Common myeloid progenitor, CD34-positive (primary cell): ENCODE measurements around the gene CCNB1. TPM values are rescaled to one million over a fixed set of nuclear protein-coding genes. Genes with fewer than 3 reads are reported as not detected.
A peak's percentile ranks its signal among the peaks of the same experiment; 100 is the strongest.
"Not testable (repeated sequence)": the region's sequence is repeated elsewhere in the genome, so short reads cannot be mapped to it uniquely, and the experiment has no call there.

Experiments
- CTCF ChIA-PET: fragments of 350-600 bp; sonication (Branson Sonifier 250); formaldehyde crosslinking; loops from one replicate; lab custom pipeline; 2021; ENCODE audit warnings: antibody characterized with exemption; lab: Charles Lee
- POLR2A ChIA-PET: fragments of 350-600 bp; sonication (Branson Sonifier 250); formaldehyde crosslinking; loops from one replicate; lab custom pipeline; 2021; ENCODE audit warnings: antibody characterized with exemption; lab: Charles Lee
- DNase-seq, 3 donors: peaks; one replicate each; pipeline versions ENCODE4 v3.0.0 to v3.0.0-alpha.2; 2013
- H3K27ac ChIP-seq, 2 experiments: 1 replicate in 1 of 2; 2 replicates in 1 of 2; pipeline ENCODE4 v1.7.0; 2013; ENCODE audit warnings: inconsistent platforms in 2 of 2, low read length in 2 of 2, mild to moderate bottlenecking in 2 of 2, low read depth in 1 of 2, moderate library complexity in 1 of 2; ENCODE audit not compliant: severe bottlenecking in 2 of 2, insufficient read depth in 1 of 2, poor library complexity in 1 of 2
- H3K27me3 ChIP-seq, 5 experiments: replicated peaks in 2 of 5; 1 replicate in 3 of 5; 2 replicates in 2 of 5; pipeline versions ENCODE4 v1.6.1 to v1.7.0; 2013; ENCODE audit warnings: low read length in 4 of 5, mild to moderate bottlenecking in 2 of 5, moderate library complexity in 2 of 5, inconsistent platforms in 1 of 5; ENCODE audit not compliant: insufficient read depth in 5 of 5, control insufficient read depth in 4 of 5
- H3K36me3 ChIP-seq, 4 experiments: 1 replicate in 2 of 4; 2 replicates in 2 of 4; pipeline versions ENCODE4 v1.6.1 to v1.7.0; 2013; ENCODE audit warnings: low read length in 3 of 4, control low read depth in 1 of 4, mild to moderate bottlenecking in 1 of 4; ENCODE audit not compliant: control insufficient read depth in 4 of 4, insufficient read depth in 4 of 4
- H3K4me1 ChIP-seq, 4 experiments: 1 replicate in 3 of 4; 2 replicates in 1 of 4; pipeline versions ENCODE4 v1.6.1 to v1.7.1; 2013; ENCODE audit warnings: low read length in 3 of 4, mild to moderate bottlenecking in 3 of 4, control low read depth in 1 of 4, inconsistent platforms in 1 of 4, moderate library complexity in 1 of 4; ENCODE audit not compliant: control insufficient read depth in 4 of 4, insufficient read depth in 4 of 4; ENCODE audit errors: control extremely low read depth in 1 of 4
- H3K4me3 ChIP-seq, 7 experiments: 1 replicate in 4 of 7; 2 replicates in 3 of 7; pipeline versions ENCODE4 v1.5.1 to v1.7.0; 2013; ENCODE audit warnings: mild to moderate bottlenecking in 7 of 7, low read length in 6 of 7, moderate library complexity in 6 of 7, inconsistent platforms in 2 of 7, low read depth in 2 of 7, control low read depth in 1 of 7; ENCODE audit not compliant: insufficient read depth in 4 of 7, control insufficient read depth in 1 of 7; ENCODE audit errors: extremely low read depth in 1 of 7
- H3K9me3 ChIP-seq, 5 experiments: 1 replicate in 4 of 5; 2 replicates in 1 of 5; pipeline versions ENCODE4 v1.6.1 to v1.7.1; 2013; ENCODE audit warnings: low read length in 4 of 5, mild to moderate bottlenecking in 2 of 5, inconsistent platforms in 1 of 5, low read depth in 1 of 5, moderate library complexity in 1 of 5; ENCODE audit not compliant: control insufficient read depth in 4 of 5, insufficient read depth in 2 of 5; ENCODE audit errors: control extremely low read depth in 1 of 5
- WGBS: methylation state at CpG from one replicate; pipeline ENCODE4 v1.1.5; 2013; ENCODE audit not compliant: insufficient coverage; 5-methylcytosine and 5-hydroxymethylcytosine counted together
- polyA plus RNA-seq: library from polyadenylated mRNA; unstranded; fragments of 120-200 nt; gene quantifications from one replicate; pipeline ENCODE4 v1.2.1, GENCODE V29; 2013

Gene CCNB1
- 13.1 TPM for polyA plus RNA-seq

- H3K4me1 ChIP-seq = peaks cover 9 to 20% (median 13%) of the 10 kb centered on the region in 4 experiments
- H3K27me3 ChIP-seq = no peaks in the 10 kb centered on the region
- H3K36me3 ChIP-seq = peaks cover 2 to 17% (median 11%) of the 10 kb centered on the region in 4 experiments
- peak within 1 kb of the TSS; percentile 71 to 97 (median 86) for H3K4me3 ChIP-seq
- peak; percentile 96 to 98 (median 98) for DNase-seq
- 3% methylated on average over 40 of the region's 50 CpGs for WGBS
- ChIA-PET CTCF (interaction anchor here (0.9 to 1.3 kb wide), 4 partner anchors 13 to 124 kb away, joined by 3 to 5 read pairs (median 4); no protein-coding TSS in a partner anchor), POLR2A (no interaction called here)
- H3K27ac ChIP-seq = peak within 1 kb of the TSS; percentile 66 to 88
- H3K9me3 ChIP-seq = no peaks in the 10 kb centered on the region
Measured at GRCh38 chr5:69166686-69167492, at the start of gene CCNB1. CCNB1 (plus strand) TSS chr5:69167150; CDS start chr5:69167263, 113 bp downstream.

- CTCF ChIA-PET = no interaction called here
- Histone ChIP-seq H3K4me1 (no peaks in the 10 kb centered on the region), H3K27me3 (no peaks in the 10 kb centered on the region), H3K27ac (no peak overlapping the region), H3K4me3 (no peak overlapping the region), H3K9me3 (no peaks in the 10 kb centered on the region), H3K36me3 (peaks cover 5 to 24% (median 15%) of the 10 kb centered on the region in 4 experiments)
- no peak for DNase-seq
- POLR2A ChIA-PET = no interaction called here
Measured at GRCh38 chr5:69129413-69129812, 37.5 kb upstream of the CCNB1 start.

- no peaks in the 10 kb centered on the region for H3K4me1 ChIP-seq
- H3K36me3 ChIP-seq = peaks cover 5 to 18% (median 12%) of the 10 kb centered on the region in 4 experiments
- no peak for DNase-seq
- H3K27ac ChIP-seq = no peak overlapping the region
- ChIA-PET CTCF (no interaction called here), POLR2A (no interaction called here)
- WGBS = no CpG with 5 or more reads among the region's 2 CpGs
- no peaks in the 10 kb centered on the region for H3K9me3 ChIP-seq
- no peak overlapping the region for H3K4me3 ChIP-seq
- no peaks in the 10 kb centered on the region for H3K27me3 ChIP-seq
Measured at GRCh38 chr5:69130241-69130640, 36.7 kb upstream of the CCNB1 start.

- no peak for DNase-seq
- H3K4me1 ChIP-seq = no peaks in the 10 kb centered on the region
- no peaks in the 10 kb centered on the region for H3K27me3 ChIP-seq
- H3K27ac ChIP-seq = no peak overlapping the region
- ChIA-PET POLR2A (no interaction called here), CTCF (no interaction called here)
- H3K36me3 ChIP-seq = peaks cover 5 to 18% (median 11%) of the 10 kb centered on the region in 4 experiments
- no peak overlapping the region for H3K4me3 ChIP-seq
- H3K9me3 ChIP-seq = no peaks in the 10 kb centered on the region
Measured at GRCh38 chr5:69131304-69131703, 35.6 kb upstream of the CCNB1 start.

- CTCF ChIA-PET = interaction anchor here (1.0 kb wide), 1 partner anchor 13 kb away, joined by 4 read pairs; no protein-coding TSS in a partner anchor
- POLR2A ChIA-PET = no interaction called here
- no peaks in the 10 kb centered on the region for H3K9me3 ChIP-seq
Measured at GRCh38 chr5:69134126-69134525, 32.8 kb upstream of the CCNB1 start.

GRCh38 chr5:69136293-69136692, 30.7 kb upstream of the CCNB1 start:
- Histone ChIP-seq H3K36me3 (peaks cover 0 to 2% (median 0%) of the 10 kb centered on the region in 4 experiments), H3K27ac (no peak overlapping the region), H3K27me3 (no peaks in the 10 kb centered on the region), H3K4me1 (no peaks in the 10 kb centered on the region), H3K4me3 (no peak overlapping the region), H3K9me3 (no peaks in the 10 kb centered on the region)
- CTCF ChIA-PET = no interaction called here
- POLR2A ChIA-PET = no interaction called here
- WGBS = 100% methylated on average over 2 of the region's 3 CpGs
- no peak for DNase-seq

More at GRCh38 chr5:69134126-69134525, 32.8 kb upstream of the CCNB1 start:
- Histone ChIP-seq H3K27ac (no peak overlapping the region), H3K27me3 (no peaks in the 10 kb centered on the region), H3K4me1 (no peaks in the 10 kb centered on the region), H3K36me3 (peaks cover 3 to 9% (median 4%) of the 10 kb centered on the region in 4 experiments), H3K4me3 (no peak overlapping the region)
- 70% methylated on average over 7 of the region's 7 CpGs for WGBS
- no peak for DNase-seq

GRCh38 chr5:69137208-69137607, 29.7 kb upstream of the CCNB1 start:
- CTCF ChIA-PET, H3K36me3 ChIP-seq, H3K27ac ChIP-seq, DNase-seq, H3K27me3 ChIP-seq, H3K9me3 ChIP-seq, H3K4me1 ChIP-seq, POLR2A ChIA-PET, H3K4me3 ChIP-seq: not testable (repeated sequence)
- 100% methylated on average over 1 of the region's 1 CpG for WGBS
